IMR-90 (cell line): ENCODE data around the gene CRYZL1. TPM values are rescaled to one million over a fixed set of nuclear protein-coding genes. Genes with fewer than 3 reads are reported as not detected.

ENCODE experiments used
- ATAC-seq: fragments of 200-7000 bp; cut with Tn5 transposase; 2 replicates; pipeline ENCODE4 v1.9.1; 2020; ENCODE audit warnings: low read depth, mild to moderate bottlenecking, moderate library complexity
- BruUV-seq: library from RNA; stranded (reverse); fragments of 400-500 nt; replicated peaks from 2 replicates; lab custom pipeline; 2021; lab: Mats Ljungman, UMichigan
- CTCF ChIA-PET: fragments of 300-600 bp; formaldehyde crosslinking; extraction: SDS; loops from one replicate; lab custom pipeline; 2021; ENCODE audit warnings: antibody characterized with exemption; lab: Yijun Ruan, JAX
- POLR2A ChIA-PET: fragments of 300-600 bp; sonication (Branson Sonifier 250); formaldehyde crosslinking; loops from one replicate; lab custom pipeline; 2022; ENCODE audit warnings: antibody characterized with exemption; ENCODE audit not compliant: unreplicated experiment; lab: Charles Lee
- DNase-seq: peaks from one replicate; pipeline ENCODE4 v3.0.0; 2013
- H2AFZ ChIP-seq: replicated peaks from 2 replicates; pipeline ENCODE3; 2013; ENCODE audit warnings: low read length, mild to moderate bottlenecking; ENCODE audit not compliant: poor library complexity
- H2AK5ac ChIP-seq: 2 replicates; pipeline ENCODE4 v1.6.1; 2013; ENCODE audit warnings: low read depth, low read length, inconsistent platforms
- H2AK9ac ChIP-seq: replicated peaks from 2 replicates; pipeline ENCODE3; 2013; ENCODE audit warnings: mild to moderate bottlenecking, low read depth, low read length, moderate library complexity; ENCODE audit not compliant: poor library complexity
- H2BK120ac ChIP-seq: 2 replicates; pipeline ENCODE4 v1.6.1; 2013; ENCODE audit warnings: low read depth, low read length, inconsistent platforms
- H2BK15ac ChIP-seq: 3 replicates; pipeline ENCODE4 v1.6.1; 2013; ENCODE audit warnings: low read depth, low read length, inconsistent platforms
- H2BK20ac ChIP-seq: 2 replicates; pipeline ENCODE4 v1.6.1; 2013; ENCODE audit warnings: low read depth, mild to moderate bottlenecking, inconsistent platforms, low read length, moderate library complexity
- H2BK5ac ChIP-seq: 2 replicates; pipeline ENCODE4 v1.6.1; 2013; ENCODE audit warnings: mild to moderate bottlenecking, low read depth, low read length, inconsistent platforms; ENCODE audit not compliant: poor library complexity, severe bottlenecking
- H3K14ac ChIP-seq: replicated peaks from 2 replicates; pipeline ENCODE4 v1.6.1; 2013; ENCODE audit warnings: low read depth, low read length, inconsistent platforms
- H3K18ac ChIP-seq: 2 replicates; pipeline ENCODE4 v1.6.1; 2013; ENCODE audit warnings: low read depth, low read length, control low read depth
- H3K23ac ChIP-seq: 2 replicates; pipeline ENCODE4 v1.6.1; 2013; ENCODE audit warnings: low read depth, low read length, inconsistent platforms
- H3K27ac ChIP-seq: 2 replicates; pipeline ENCODE4 v1.5.1; 2013; ENCODE audit warnings: mild to moderate bottlenecking, control low read depth, low read length; ENCODE audit not compliant: insufficient read depth
- H3K27me3 ChIP-seq: 2 replicates; pipeline ENCODE4 v1.6.1; 2013; ENCODE audit warnings: low read length; ENCODE audit not compliant: control insufficient read depth, insufficient read depth
- H3K36me3 ChIP-seq: 2 replicates; pipeline ENCODE4 v1.6.1; 2013; ENCODE audit warnings: low read length, mixed read lengths; ENCODE audit not compliant: control insufficient read depth, insufficient read depth
- H3K4ac ChIP-seq: 2 replicates; pipeline ENCODE4 v1.6.1; 2013; ENCODE audit warnings: low read depth, low read length, inconsistent platforms
- H3K4me1 ChIP-seq: 2 replicates; pipeline ENCODE4 v1.6.1; 2013; ENCODE audit warnings: low read length, mixed read lengths; ENCODE audit not compliant: control insufficient read depth, insufficient read depth
- H3K4me2 ChIP-seq: 2 replicates; pipeline ENCODE4 v1.6.1; 2013; ENCODE audit warnings: low read depth, mild to moderate bottlenecking, control low read depth, low read length, moderate library complexity
- H3K4me3 ChIP-seq: 2 replicates; pipeline ENCODE4 v1.5.1; 2013; ENCODE audit warnings: low read depth, mild to moderate bottlenecking, control low read depth, low read length, moderate library complexity; ENCODE audit not compliant: insufficient read depth
- H3K56ac ChIP-seq: 2 replicates; pipeline ENCODE4 v1.6.1; 2013; ENCODE audit warnings: low read length, inconsistent platforms; ENCODE audit not compliant: insufficient read depth; ENCODE audit errors: extremely low read depth
- H3K79me1 ChIP-seq, 2 experiments: 2 replicates each; pipeline ENCODE4 v1.6.1; 2013; ENCODE audit warnings: low read length in 2 of 2, inconsistent platforms in 1 of 2, low read depth in 1 of 2
- H3K9ac ChIP-seq: 2 replicates; pipeline ENCODE4 v1.6.1; 2013; ENCODE audit warnings: low read depth, low read length, control low read depth
- H3K9me1 ChIP-seq: 2 replicates; pipeline ENCODE4 v1.6.1; 2013; ENCODE audit warnings: low read length, inconsistent platforms; ENCODE audit not compliant: insufficient read depth
- H3K9me3 ChIP-seq: 2 replicates; pipeline ENCODE4 v1.6.1; 2013; ENCODE audit warnings: low read length; ENCODE audit not compliant: control insufficient read depth, insufficient read depth
- H4K20me1 ChIP-seq: 2 replicates; pipeline ENCODE4 v1.6.1; 2013; ENCODE audit warnings: low read length, inconsistent platforms; ENCODE audit not compliant: insufficient read depth
- H4K5ac ChIP-seq: 2 replicates; pipeline ENCODE4 v1.6.1; 2013; ENCODE audit warnings: mild to moderate bottlenecking, low read depth, low read length, control low read depth
- H4K8ac ChIP-seq, 2 experiments: 2 replicates each; pipeline ENCODE4 v1.6.1; 2013; ENCODE audit warnings: low read depth in 2 of 2, low read length in 2 of 2, control low read depth in 1 of 2, inconsistent platforms in 1 of 2
- H4K91ac ChIP-seq: 2 replicates; pipeline ENCODE4 v1.6.1; 2013; ENCODE audit warnings: low read depth, low read length, inconsistent platforms; ENCODE audit not compliant: insufficient read depth
- BHLHE40 ChIP-seq: fragments of 150-350 bp; IDR thresholded peaks from 2 replicates; pipeline ENCODE4 v1.6.1; 2016; ENCODE audit warnings: mild to moderate bottlenecking, low read depth, low read length
- CEBPB ChIP-seq: IDR thresholded peaks from 2 replicates; pipeline ENCODE4 v1.6.1; 2012; ENCODE audit warnings: low read depth, low read length, improper control_type of control experiment
- CHD1 ChIP-seq: IDR thresholded peaks from 2 replicates; pipeline ENCODE4 v1.6.1; 2012; ENCODE audit warnings: low read depth, low read length, improper control_type of control experiment
- FOS ChIP-seq: fragments of 150-350 bp; IDR thresholded peaks from 2 replicates; pipeline ENCODE4 v1.6.1; 2016; ENCODE audit warnings: low read depth, low read length
- MAFK ChIP-seq: IDR thresholded peaks from 2 replicates; pipeline ENCODE4 v1.6.1; 2012; ENCODE audit warnings: low read depth, low read length, improper control_type of control experiment
- MAZ ChIP-seq: IDR thresholded peaks from 2 replicates; pipeline ENCODE4 v1.6.1; 2012; ENCODE audit warnings: low read depth, mild to moderate bottlenecking, low read length, improper control_type of control experiment, moderate library complexity, borderline replicate concordance
- MXI1 ChIP-seq: IDR thresholded peaks from 2 replicates; pipeline ENCODE4 v1.6.1; 2012; ENCODE audit warnings: low read depth, mild to moderate bottlenecking, low read length, moderate library complexity, borderline replicate concordance
- NFE2L2 ChIP-seq: fragments of 150-350 bp; IDR thresholded peaks from 2 replicates; pipeline ENCODE4 v1.6.1; 2016; ENCODE audit warnings: low read depth, mild to moderate bottlenecking, low read length
- POLR2A ChIP-seq: IDR thresholded peaks from 2 replicates; pipeline ENCODE4 v1.6.1; 2012; ENCODE audit warnings: mild to moderate bottlenecking, low read depth, low read length
- RAD21 ChIP-seq: IDR thresholded peaks from 2 replicates; pipeline ENCODE4 v1.6.1; 2012; ENCODE audit warnings: low read length, improper control_type of control experiment
- RCOR1 ChIP-seq: IDR thresholded peaks from 2 replicates; pipeline ENCODE4 v1.6.1; 2012; ENCODE audit warnings: mild to moderate bottlenecking, low read length, improper control_type of control experiment; ENCODE audit not compliant: insufficient replicate concordance
- RFX5 ChIP-seq: IDR thresholded peaks from 2 replicates; pipeline ENCODE4 v1.8.0; 2012; ENCODE audit warnings: low read depth, mild to moderate bottlenecking, low read length, moderate library complexity
- SMC3 ChIP-seq: fragments of 150-350 bp; IDR thresholded peaks from 2 replicates; pipeline ENCODE4 v1.6.1; 2016; ENCODE audit warnings: low read depth, mild to moderate bottlenecking, antibody characterized with exemption, low read length, moderate library complexity
- WGBS, 2 experiments: methylation state at CpG; one replicate each; pipeline versions ENCODE4 v1.1.5 to v1.1.7; 2013; ENCODE audit warnings: missing lambda C conversion rate in 2 of 2; ENCODE audit not compliant: insufficient read length in 1 of 2; ENCODE audit errors: extremely low coverage in 2 of 2; 5-methylcytosine and 5-hydroxymethylcytosine counted together
- dilution Hi-C: fragments of 300-500 bp; cut with HindIII; formaldehyde crosslinking; loops from one replicate; pipeline ENCODE4 v1.14.3; 2018; ENCODE audit warnings: low sequenced_read_pairs; ENCODE audit not compliant: unreplicated experiment
- in situ Hi-C: fragments of 300-500 bp; cut with MboI; formaldehyde crosslinking; loops from 3 replicates; pipeline ENCODE4 v1.14.3; 2019; ENCODE audit warnings: low sequenced_read_pairs, inconsistent platforms, mixed read lengths
- intact Hi-C: fragments of 100-400 bp; cut with micrococcal nuclease; formaldehyde crosslinking; loops from 2 replicates; pipeline ENCODE4 v1.10.0; 2022
- polyA plus RNA-seq, 3 experiments: library from polyadenylated mRNA; depleted of rRNA; stranded (reverse); fragments of >200 nt; gene quantifications; 2 replicates each; pipeline ENCODE4 v1.2.3, GENCODE V29; 2012; ENCODE audit warnings: low replicate concordance in 1 of 3
- total RNA-seq: library from RNA; depleted of rRNA; stranded (reverse); fragments of >200 nt; gene quantifications from 2 replicates; pipeline ENCODE4 v1.2.3, GENCODE V29; 2012
- TF ChIP-seq, protein P1 (sequence below): conservative IDR thresholded peaks from 2 replicates; pipeline ENCODE4 v1.5.1; 2012; ENCODE audit warnings: mild to moderate bottlenecking, low read depth, low read length, improper control_type of control experiment
- TF ChIP-seq, protein P2 (sequence below): fragments of 150-350 bp; IDR thresholded peaks from 2 replicates; pipeline ENCODE4 v1.6.1; 2017; ENCODE audit warnings: mild to moderate bottlenecking, antibody characterized with exemption, low read length, low read depth
- TF ChIP-seq, protein P3 (sequence below): fragments of 150-350 bp; IDR thresholded peaks from 2 replicates; pipeline ENCODE4 v1.6.1; 2016; ENCODE audit warnings: low read depth, mild to moderate bottlenecking, low read length, moderate library complexity, borderline replicate concordance

Gene CRYZL1
- total and polyA plus RNA-seq, 2 of the 4 experiments (the other 2 are of a cell fraction), result 19.9 to 28.5 TPM

DNA sequence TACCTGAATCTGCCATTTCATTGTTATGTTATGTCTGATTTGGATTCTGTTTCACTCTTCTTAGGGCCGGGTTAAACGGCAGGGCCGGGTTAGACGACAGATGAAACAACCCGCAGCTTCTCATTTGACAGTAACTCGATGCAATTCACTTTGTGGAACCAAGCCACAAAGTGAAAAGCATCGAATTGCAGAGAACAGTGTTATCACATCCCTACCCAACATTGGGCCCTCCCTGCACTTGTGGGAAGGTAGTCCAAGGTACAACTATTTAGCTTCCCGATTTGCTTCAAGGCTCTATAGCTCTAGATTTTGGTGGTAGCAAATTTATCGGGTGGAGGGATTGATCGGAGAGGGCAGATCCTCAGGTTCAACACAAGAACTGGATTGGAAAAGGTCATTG lies 81.7 kb downstream of the CRYZL1 start:
- POLR2A ChIA-PET, result no interaction called here

More for the DNA sequence above, 81.7 kb downstream of the CRYZL1 start:
- H3K9ac ChIP-seq, result no peak overlapping the region
- H2BK120ac ChIP-seq, result no peak overlapping the region
- H2AK5ac ChIP-seq, result no peak overlapping the region
- H3K9me1 ChIP-seq, result 0 out of 2 replicates have a peak, but pooled peaks cover 4% of the 10 kb centered on the region
- no peak overlapping the region for H2AFZ ChIP-seq
- H3K79me1 ChIP-seq, result peaks cover 18 to 59% of the 10 kb centered on the region in 2 experiments
- no peak overlapping the region for H2BK15ac ChIP-seq
- peaks cover 43% of the 10 kb centered on the region for H3K36me3 ChIP-seq
- H3K4me2 ChIP-seq, result no peak overlapping the region
- H3K18ac ChIP-seq, result no peak overlapping the region
- no peak overlapping the region for H4K5ac ChIP-seq
- no TSS peak for BruUV-seq
- DNase-seq, result no peak
- no peak overlapping the region for H3K27ac ChIP-seq
- intact Hi-C loops (loop anchor here (2.0 kb wide), 1 partner anchor 15 kb away; no protein-coding TSS in a partner anchor), in situ Hi-C loops (no loop called here), dilution Hi-C loops (no loop called here)
- no peak overlapping the region for H3K56ac ChIP-seq
- no CpG with 5 or more reads among the region's 10 CpGs for WGBS, 2 experiments
- H2BK20ac ChIP-seq, result no peak overlapping the region
- H4K8ac ChIP-seq, result no peak overlapping the region
- ATAC-seq, result no peak
- H3K27me3 ChIP-seq, result no peaks in the 10 kb centered on the region
- H2BK5ac ChIP-seq, result no peak overlapping the region
- H3K4me3 ChIP-seq, result no peak overlapping the region
- H4K20me1 ChIP-seq, result peaks cover 78% of the 10 kb centered on the region
- TF ChIP-seq MAFK (no peak), NFE2L2 (no peak), MAZ (no peak), POLR2A (no peak), FOS (no peak), RFX5 (no peak), CEBPB (no peak), MXI1 (no peak), CHD1 (no peak), BHLHE40 (no peak), RAD21 (no peak), RCOR1 (no peak), SMC3 (no peak)
- TF ChIP-seq, protein P1, sequence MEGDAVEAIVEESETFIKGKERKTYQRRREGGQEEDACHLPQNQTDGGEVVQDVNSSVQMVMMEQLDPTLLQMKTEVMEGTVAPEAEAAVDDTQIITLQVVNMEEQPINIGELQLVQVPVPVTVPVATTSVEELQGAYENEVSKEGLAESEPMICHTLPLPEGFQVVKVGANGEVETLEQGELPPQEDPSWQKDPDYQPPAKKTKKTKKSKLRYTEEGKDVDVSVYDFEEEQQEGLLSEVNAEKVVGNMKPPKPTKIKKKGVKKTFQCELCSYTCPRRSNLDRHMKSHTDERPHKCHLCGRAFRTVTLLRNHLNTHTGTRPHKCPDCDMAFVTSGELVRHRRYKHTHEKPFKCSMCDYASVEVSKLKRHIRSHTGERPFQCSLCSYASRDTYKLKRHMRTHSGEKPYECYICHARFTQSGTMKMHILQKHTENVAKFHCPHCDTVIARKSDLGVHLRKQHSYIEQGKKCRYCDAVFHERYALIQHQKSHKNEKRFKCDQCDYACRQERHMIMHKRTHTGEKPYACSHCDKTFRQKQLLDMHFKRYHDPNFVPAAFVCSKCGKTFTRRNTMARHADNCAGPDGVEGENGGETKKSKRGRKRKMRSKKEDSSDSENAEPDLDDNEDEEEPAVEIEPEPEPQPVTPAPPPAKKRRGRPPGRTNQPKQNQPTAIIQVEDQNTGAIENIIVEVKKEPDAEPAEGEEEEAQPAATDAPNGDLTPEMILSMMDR, result no peak
- TF ChIP-seq, protein P2, sequence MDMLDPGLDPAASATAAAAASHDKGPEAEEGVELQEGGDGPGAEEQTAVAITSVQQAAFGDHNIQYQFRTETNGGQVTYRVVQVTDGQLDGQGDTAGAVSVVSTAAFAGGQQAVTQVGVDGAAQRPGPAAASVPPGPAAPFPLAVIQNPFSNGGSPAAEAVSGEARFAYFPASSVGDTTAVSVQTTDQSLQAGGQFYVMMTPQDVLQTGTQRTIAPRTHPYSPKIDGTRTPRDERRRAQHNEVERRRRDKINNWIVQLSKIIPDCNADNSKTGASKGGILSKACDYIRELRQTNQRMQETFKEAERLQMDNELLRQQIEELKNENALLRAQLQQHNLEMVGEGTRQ, result no peak
- TF ChIP-seq, protein P3, sequence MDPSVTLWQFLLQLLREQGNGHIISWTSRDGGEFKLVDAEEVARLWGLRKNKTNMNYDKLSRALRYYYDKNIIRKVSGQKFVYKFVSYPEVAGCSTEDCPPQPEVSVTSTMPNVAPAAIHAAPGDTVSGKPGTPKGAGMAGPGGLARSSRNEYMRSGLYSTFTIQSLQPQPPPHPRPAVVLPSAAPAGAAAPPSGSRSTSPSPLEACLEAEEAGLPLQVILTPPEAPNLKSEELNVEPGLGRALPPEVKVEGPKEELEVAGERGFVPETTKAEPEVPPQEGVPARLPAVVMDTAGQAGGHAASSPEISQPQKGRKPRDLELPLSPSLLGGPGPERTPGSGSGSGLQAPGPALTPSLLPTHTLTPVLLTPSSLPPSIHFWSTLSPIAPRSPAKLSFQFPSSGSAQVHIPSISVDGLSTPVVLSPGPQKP, result no peak
- H4K91ac ChIP-seq, result no peak overlapping the region
- H3K9me3 ChIP-seq, result no peaks in the 10 kb centered on the region
- H2AK9ac ChIP-seq, result no peak overlapping the region
- H3K4me1 ChIP-seq, result peaks cover 2% of the 10 kb centered on the region; the same call in 1 of the 2 replicates
- no peak overlapping the region for H3K4ac ChIP-seq
- no peak overlapping the region for H3K14ac ChIP-seq
- CTCF ChIA-PET, result no interaction called here
- H3K23ac ChIP-seq, result no peak overlapping the region
